ENCODE results near the gene HINFP. TPM values are rescaled to one million over a fixed set of nuclear protein-coding genes. Genes with fewer than 3 reads are reported as not detected.

HINFP gene
- total and polyA plus RNA-seq, 9 of the 15 experiments (the other 6 are each of a cell fraction or from before 2014, with no cell fraction given) = 13.8 to 34.1 (median 22.5) TPM

- in situ Hi-C loops (cut with MboI) = no loop called here
- ATAC-seq (no peak), FAIRE-seq (no peak), DNase-seq (ENCODE audit: extremely low read depth in 1 of 4, low spot score in 3 of 4) (no peak)
- 55% methylated on average over 3 of the region's 6 CpGs for WGBS (ENCODE audit: insufficient coverage, low coverage, missing lambda C conversion rate)
- intact Hi-C loops (cut with micrococcal nuclease) = no loop called here
- peaks cover 19 to 28% of the 10 kb centered on the region in 2 experiments; a peak in 4 of 5 replicates for H3K4me1 ChIP-seq (replicated peaks in 1 of 2; ENCODE audit: control insufficient read depth in 2 of 2, insufficient read depth in 2 of 2, low read length in 2 of 2)
- BruUV-seq (replicated peaks) = no TSS peak
- CTCF ChIA-PET (ENCODE audit: low intra/inter-chr PET ratio) = no interaction called here
- no peaks in the 10 kb centered on the region for H3K9me3 ChIP-seq (replicated peaks; ENCODE audit: control insufficient read depth, insufficient read depth, low read depth, low read length)
- H3K4me3 ChIP-seq = no peak overlapping the region
- no peak overlapping the region; a peak in 1 of 4 replicates for H3K9ac ChIP-seq (ENCODE audit: insufficient read depth in 1 of 2, low read depth in 2 of 2, low read length in 2 of 2)
- H3K9me1 ChIP-seq (ENCODE audit: control insufficient read depth, insufficient read depth, low read length) = no peaks in the 10 kb centered on the region
- no peaks in the 10 kb centered on the region for H3K79me2 ChIP-seq (ENCODE audit: control insufficient read depth, insufficient read depth, low read length)
- no peaks in the 10 kb centered on the region for H3K36me3 ChIP-seq (ENCODE audit: control insufficient read depth, insufficient read depth, low read length)
- H3K27ac ChIP-seq (ENCODE audit: extremely low read depth, low read depth, low read length) = no peak overlapping the region
- H3K27me3 ChIP-seq (ENCODE audit: control insufficient read depth in 2 of 2, insufficient read depth in 2 of 2, low read length in 2 of 2) = peaks cover 0 to 4% of the 10 kb centered on the region in 2 experiments; a peak in 1 of 5 replicates
- POLR2A ChIA-PET = no interaction called here
- H2AFZ ChIP-seq (ENCODE audit: low read depth, low read length) = peak overlapping the region; percentile 34; the same call in 1 of the 2 replicates
- H3K4me2 ChIP-seq (ENCODE audit: insufficient read depth, low read length) = no peak overlapping the region
- H4K20me1 ChIP-seq (replicated peaks; ENCODE audit: control insufficient read depth, insufficient read depth, low read length) = no peaks in the 10 kb centered on the region
- TF ChIP-seq ZNF133 (CRISPR knock-in tag; IDR thresholded peaks at IDR 0.05) (no peak), FOXJ2 (tag; IDR thresholded peaks at IDR 0.05) (no peak), EP300 (IDR thresholded peaks at IDR 0.05; ENCODE audit: low read length) (no peak), FOXP4 (CRISPR knock-in tag; IDR thresholded peaks at IDR 0.05; ENCODE audit: borderline replicate concordance) (no peak), ZNF121 (CRISPR knock-in tag; conservative IDR thresholded peaks at IDR 0.05) (no peak), ZMIZ1 (IDR thresholded peaks at IDR 0.05; ENCODE audit: low read depth in 2 of 2, low read length in 2 of 2) (no peak), GATA2 (CRISPR knock-in tag; IDR thresholded peaks at IDR 0.05) (no peak), HOXB6 (CRISPR knock-in tag; IDR thresholded peaks at IDR 0.05; ENCODE audit: borderline replicate concordance) (no peak), AFF1 (IDR thresholded peaks at IDR 0.05; ENCODE audit: low read depth in 1 of 2, partially characterized antibody in 2 of 2) (no peak), NFIX (CRISPR knock-in tag; IDR thresholded peaks at IDR 0.05; ENCODE audit: low read depth) (no peak), MTA3 (IDR thresholded peaks at IDR 0.05; ENCODE audit: borderline replicate concordance) (no peak), U2AF2 (optimal IDR thresholded peaks at IDR 0.05; ENCODE audit: low read depth, low read length) (no peak), BCL6 (CRISPR knock-in tag; IDR thresholded peaks at IDR 0.05) (no peak), TRIM24 (IDR thresholded peaks at IDR 0.05) (no peak)
These were observed 46.6 kb downstream of the HINFP start for GRCh38 chr11:119167933-119168332.
